T-helper 1 cell treated with Interleukin-12 subunit alpha and Interleukin-12 subunit beta and Interleukin-4 antibody, amounts not matched to agents 30 ng/mL and 1 ng/mL, for 36 hours (primary cell): ENCODE measurements around the gene NFKBIZ. TPM values are rescaled to one million over a fixed set of nuclear protein-coding genes. Genes with fewer than 3 reads are reported as not detected.
"Not testable (repeated sequence)": the region's sequence is repeated elsewhere in the genome, so short reads cannot be mapped to it uniquely, and the experiment has no call there.

Experiments
- intact Hi-C: fragments of 100-400 bp; cut with micrococcal nuclease; formaldehyde crosslinking; loops from one replicate; pipeline ENCODE4 v1.15.1; 2024
- total RNA-seq: library from RNA; stranded (reverse); gene quantifications from 2 replicates; pipeline ENCODE4 v1.2.3, GENCODE V29; 2022

NFKBIZ gene
- total RNA-seq, 1 donor from 2014 or later: 149 TPM

- intact Hi-C loops: loop anchor here (5.0 kb wide), 1 partner anchor 120 kb away; no protein-coding TSS in a partner anchor
These were observed 18.2 kb downstream of the NFKBIZ start for GRCh38 chr3:101867511-101867910.

- intact Hi-C loops: loop anchor here (5.0 kb wide), 1 partner anchor 119 kb away; no protein-coding TSS in a partner anchor
These were observed 18.7 kb downstream of the NFKBIZ start for GRCh38 chr3:101867996-101868395.

- intact Hi-C loops: loop anchor here (5.0 kb wide), 1 partner anchor 119 kb away; no protein-coding TSS in a partner anchor
These were observed 19.5 kb downstream of the NFKBIZ start for GRCh38 chr3:101868534-101869464.

GRCh38 chr3:101870138-101870537 lies 20.8 kb downstream of the NFKBIZ start:
- intact Hi-C loops: no loop called here

GRCh38 chr3:101873619-101874018 lies 24.3 kb downstream of the NFKBIZ start:
- intact Hi-C loops: no loop called here

- intact Hi-C loops: no loop called here
These were observed 26.8 kb downstream of the NFKBIZ start for GRCh38 chr3:101876142-101876541.

- intact Hi-C loops: no loop called here
These were observed 29.3 kb downstream of the NFKBIZ start for GRCh38 chr3:101878589-101878988.

GRCh38 chr3:101879102-101879501 lies 29.8 kb downstream of the NFKBIZ start:
- intact Hi-C loops: no loop called here

GRCh38 chr3:101879623-101880284 lies 30.4 kb downstream of the NFKBIZ start:
- intact Hi-C loops: no loop called here

GRCh38 chr3:101884776-101885175 lies 35.5 kb downstream of the NFKBIZ start:
- intact Hi-C loops: no loop called here

GRCh38 chr3:101885584-101885983 lies 36.3 kb downstream of the NFKBIZ start:
- intact Hi-C loops: not testable (repeated sequence)

- intact Hi-C loops: no loop called here
These were observed 37.3 kb downstream of the NFKBIZ start for GRCh38 chr3:101886626-101887025.

GRCh38 chr3:101888653-101889052 lies 39.3 kb downstream of the NFKBIZ start:
- intact Hi-C loops: no loop called here

- intact Hi-C loops: no loop called here
These were observed 41.4 kb downstream of the NFKBIZ start for GRCh38 chr3:101890716-101891115.

GRCh38 chr3:101892648-101893047 lies 43.3 kb downstream of the NFKBIZ start:
- intact Hi-C loops: no loop called here

GRCh38 chr3:101896083-101896757 lies 46.9 kb downstream of the NFKBIZ start:
- intact Hi-C loops: no loop called here

- intact Hi-C loops: no loop called here
These were observed 47.7 kb downstream of the NFKBIZ start for GRCh38 chr3:101897013-101897412.

- intact Hi-C loops: loop anchor here (2.0 kb wide), 1 partner anchor 27 kb away; no protein-coding TSS in a partner anchor
These were observed 48.7 kb downstream of the NFKBIZ start for GRCh38 chr3:101898039-101898438.

- intact Hi-C loops: loop anchor here (2.0 kb wide), 1 partner anchor 26 kb away; no protein-coding TSS in a partner anchor
These were observed 49.4 kb downstream of the NFKBIZ start for GRCh38 chr3:101898752-101899169.

GRCh38 chr3:101900316-101900715 lies 51.0 kb downstream of the NFKBIZ start:
- intact Hi-C loops: no loop called here

- intact Hi-C loops: no loop called here
These were observed 51.4 kb downstream of the NFKBIZ start for GRCh38 chr3:101900736-101901135.
